Stimulated activated CD8-positive, alpha-beta memory T cell treated with anti-CD3 and anti-CD28 coated beads, Interleukin-12 subunit alpha, Interleukin-12 subunit beta, amount 100 ng/mL, for 4 hours (primary cell): ENCODE results near the gene SMIM33.
"Not testable (repeated sequence)": the region's sequence is repeated elsewhere in the genome, so short reads cannot be mapped to it uniquely, and the experiment has no call there.

Experiments used
- DNase-seq: peaks from one replicate; pipeline ENCODE4 v3.0.0-alpha.2; 2020; ENCODE audit warnings: low read depth

The SMIM33 gene

DNA sequence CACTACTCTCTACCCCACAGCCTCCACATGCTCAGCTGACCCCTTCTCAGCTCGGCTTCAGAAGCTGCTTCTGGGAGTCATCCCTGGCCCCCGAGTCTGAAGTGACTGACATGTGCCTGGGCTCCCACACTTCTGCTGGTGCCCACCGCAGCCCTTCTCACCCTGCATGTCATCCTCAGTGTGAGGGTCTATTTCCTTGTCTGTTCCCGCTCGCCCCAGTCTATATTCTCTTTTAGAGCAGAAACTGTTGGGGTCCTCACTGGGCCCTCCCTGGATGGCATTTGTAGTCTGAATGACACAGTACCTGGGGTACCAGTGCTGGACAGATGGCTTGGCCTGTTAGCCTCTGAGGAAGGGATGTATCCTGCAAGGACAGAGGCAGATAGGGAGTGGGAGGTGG is 13.6 kb upstream of the SMIM33 start:
- no peak for DNase-seq

DNA sequence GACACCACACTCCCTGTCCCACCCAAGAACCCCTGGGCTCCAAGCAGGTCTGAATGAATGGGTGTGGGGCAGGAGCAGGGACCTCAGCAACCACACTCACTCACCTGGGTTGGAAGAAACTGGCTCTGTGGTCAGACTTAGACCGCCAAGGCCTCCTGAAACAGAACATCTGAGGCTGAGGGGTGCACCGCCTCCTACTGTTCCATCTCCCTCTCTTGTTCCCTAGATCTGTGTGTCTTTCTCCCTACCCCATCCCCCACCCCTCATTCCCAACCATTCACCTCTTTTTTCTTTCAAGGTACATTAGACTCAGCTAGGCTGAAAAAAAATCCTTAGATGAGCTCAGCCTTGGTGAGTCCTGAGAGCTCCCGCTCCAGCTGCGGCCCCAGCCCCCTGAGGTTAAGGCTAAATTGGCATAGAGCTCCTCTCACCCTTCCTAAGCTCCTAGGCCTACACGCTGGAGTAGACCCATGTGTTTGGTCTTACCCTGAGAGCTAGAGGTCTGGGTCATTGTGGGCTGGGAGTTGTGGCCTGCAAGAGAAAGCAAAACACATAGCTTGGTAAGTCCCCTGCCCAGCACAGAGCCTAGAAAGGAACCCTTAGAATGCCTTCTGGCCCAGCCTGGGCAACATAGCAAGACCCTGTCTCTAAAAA is 13.0 kb upstream of the SMIM33 start:
- DNase-seq: no peak

DNA sequence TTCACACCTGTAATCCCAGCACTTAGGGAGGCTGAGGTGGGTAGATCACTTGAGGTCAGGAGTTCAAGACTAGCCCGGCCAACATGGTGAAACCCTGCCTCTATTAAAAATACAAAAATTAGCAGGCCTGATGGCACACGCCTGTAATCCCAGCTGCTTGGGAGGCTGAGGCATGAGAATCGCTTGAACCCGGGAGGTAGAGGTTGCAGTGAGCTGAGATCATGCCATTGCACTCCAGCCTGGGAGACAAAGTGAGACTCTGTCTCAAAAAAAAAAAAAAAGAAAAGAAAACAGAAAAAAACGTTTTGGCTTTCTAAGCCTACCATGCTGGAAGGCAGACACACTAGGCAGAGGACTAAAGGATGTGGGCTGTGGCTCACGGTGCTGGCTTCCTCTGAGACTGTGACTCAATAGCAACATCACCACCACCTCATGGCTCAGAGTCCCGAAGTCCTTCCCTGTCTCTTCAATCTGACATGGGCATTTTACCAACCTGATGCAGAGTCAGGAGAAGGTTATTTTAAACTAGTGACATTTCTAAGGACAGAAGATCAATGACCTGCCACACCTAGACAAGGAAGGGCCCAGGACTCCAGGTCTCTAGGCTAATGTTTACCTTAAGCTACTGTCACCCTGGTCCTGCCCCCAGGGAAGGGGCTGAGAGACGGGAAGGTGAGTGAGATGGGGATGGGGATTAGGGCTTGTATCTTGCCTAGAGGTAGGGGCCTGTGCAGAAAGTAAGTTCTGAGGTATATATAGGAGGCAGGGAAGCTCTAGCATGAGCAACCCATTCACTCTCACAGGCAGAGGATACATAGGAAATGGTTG is 12.0 kb upstream of the SMIM33 start:
- DNase-seq: peak; percentile 48

DNA sequence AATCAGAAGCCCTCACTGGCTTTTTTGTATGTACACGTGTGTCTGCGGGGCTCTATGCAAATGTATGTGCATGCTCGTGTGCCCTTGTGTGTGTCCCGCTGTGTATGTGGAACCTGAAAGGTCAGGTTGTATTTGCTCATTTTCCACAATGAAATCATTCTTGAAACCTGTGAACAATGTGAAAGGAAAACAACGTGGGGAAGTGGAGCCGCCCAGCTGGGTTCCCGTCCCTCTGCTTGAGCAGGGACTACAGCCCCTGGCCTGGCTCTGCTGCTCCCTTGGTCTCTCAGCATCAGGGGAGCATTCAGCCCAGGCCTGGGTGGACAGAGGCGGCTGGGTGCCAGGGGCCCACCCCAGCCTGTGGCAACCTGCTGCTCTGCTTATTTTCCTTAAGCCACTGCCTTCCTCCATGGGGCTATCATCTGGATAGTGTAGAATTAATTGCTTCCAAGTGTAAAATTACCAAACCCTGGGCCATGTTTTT is 11.3 kb upstream of the SMIM33 start:
- DNase-seq: no peak

DNA sequence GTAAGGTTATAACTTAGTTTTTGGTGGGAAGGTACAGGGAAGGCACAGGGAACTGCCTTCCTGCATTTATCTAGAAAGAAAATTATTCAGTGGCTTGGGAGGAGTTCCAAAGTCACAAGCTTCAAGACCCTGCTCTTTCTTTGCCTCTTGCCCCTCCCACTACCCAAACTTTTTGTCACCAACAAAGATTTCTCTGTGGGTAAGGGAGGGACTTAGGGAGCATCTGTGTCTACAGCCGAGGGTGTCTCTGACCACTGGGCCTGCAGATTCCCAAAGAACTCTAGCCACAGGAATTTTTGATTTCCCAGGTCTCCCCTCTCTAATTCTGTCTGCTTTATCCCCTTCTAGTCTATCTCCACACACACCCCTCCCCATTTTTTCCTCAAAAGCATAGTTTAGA is 10.3 kb upstream of the SMIM33 start:
- DNase-seq: no peak

GRCh38 chr5:139461176-139461575 is 9.6 kb upstream of the SMIM33 start:
- DNase-seq: no peak

GRCh38 chr5:139461698-139462097 is 9.1 kb upstream of the SMIM33 start:
- no peak for DNase-seq

- DNase-seq: no peak
Observed at GRCh38 chr5:139462586-139463276, 8.1 kb upstream of the SMIM33 start, which contains the start of gene ECSCR. ECSCR (minus strand) TSS chr5:139462743; CDS start chr5:139462670, 73 bp downstream.

- DNase-seq: no peak
Observed at GRCh38 chr5:139468421-139468931, 2.3 kb upstream of the SMIM33 start.

DNA sequence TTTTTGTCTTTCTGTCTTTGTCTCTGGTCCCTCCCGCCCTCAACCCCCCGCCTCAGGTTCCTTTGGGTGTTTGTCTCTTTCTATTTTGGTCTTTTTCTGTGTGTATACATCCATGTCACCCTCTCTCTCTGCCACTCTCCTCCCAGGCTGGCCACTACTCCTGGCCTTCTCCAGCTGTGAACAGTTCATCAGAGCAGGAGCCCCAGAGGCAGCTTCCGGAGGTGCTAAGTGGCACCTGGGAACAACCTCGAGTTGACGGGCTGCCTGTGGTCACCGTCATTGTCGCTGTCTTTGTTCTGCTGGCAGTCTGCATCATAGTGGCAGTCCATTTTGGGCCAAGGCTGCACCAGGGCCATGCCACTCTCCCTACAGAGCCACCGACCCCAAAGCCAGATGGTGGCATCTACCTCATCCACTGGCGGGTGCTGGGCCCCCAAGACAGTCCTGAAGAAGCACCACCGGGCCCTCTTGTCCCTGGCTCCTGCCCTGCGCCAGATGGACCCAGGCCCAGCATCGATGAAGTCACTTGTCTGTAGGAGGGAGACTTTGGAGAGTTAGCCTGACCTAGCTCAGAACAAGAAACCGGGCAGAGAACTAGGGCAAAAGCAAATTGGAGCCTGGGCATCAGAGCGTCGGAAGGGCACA is 1.7 kb downstream of the SMIM33 start:
- DNase-seq: no peak

GRCh38 chr5:139473105-139473504 is 2.3 kb downstream of the SMIM33 start:
- no peak for DNase-seq

DNA sequence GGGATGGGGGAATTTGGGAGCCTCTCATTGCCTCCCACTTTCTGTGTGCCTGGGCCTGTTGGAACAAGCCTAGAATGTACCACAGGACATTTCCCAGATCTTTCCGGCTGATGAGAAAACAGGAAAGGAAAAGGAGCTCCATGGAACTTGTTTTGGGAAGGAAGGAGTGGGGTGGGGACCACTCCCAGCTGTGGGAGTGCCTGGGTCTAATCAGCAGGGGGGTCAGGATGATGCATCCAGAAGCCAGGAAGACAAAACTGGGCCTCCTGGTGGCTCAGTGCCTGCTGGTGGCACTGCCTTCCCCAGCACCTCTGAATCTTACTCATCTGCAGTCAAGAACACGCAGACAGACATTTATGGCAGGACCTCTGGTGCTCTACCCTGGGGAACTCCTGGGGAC is 2.8 kb downstream of the SMIM33 start:
- no peak for DNase-seq

GRCh38 chr5:139474890-139475791 is 4.3 kb downstream of the SMIM33 start:
- DNase-seq: no peak

DNA sequence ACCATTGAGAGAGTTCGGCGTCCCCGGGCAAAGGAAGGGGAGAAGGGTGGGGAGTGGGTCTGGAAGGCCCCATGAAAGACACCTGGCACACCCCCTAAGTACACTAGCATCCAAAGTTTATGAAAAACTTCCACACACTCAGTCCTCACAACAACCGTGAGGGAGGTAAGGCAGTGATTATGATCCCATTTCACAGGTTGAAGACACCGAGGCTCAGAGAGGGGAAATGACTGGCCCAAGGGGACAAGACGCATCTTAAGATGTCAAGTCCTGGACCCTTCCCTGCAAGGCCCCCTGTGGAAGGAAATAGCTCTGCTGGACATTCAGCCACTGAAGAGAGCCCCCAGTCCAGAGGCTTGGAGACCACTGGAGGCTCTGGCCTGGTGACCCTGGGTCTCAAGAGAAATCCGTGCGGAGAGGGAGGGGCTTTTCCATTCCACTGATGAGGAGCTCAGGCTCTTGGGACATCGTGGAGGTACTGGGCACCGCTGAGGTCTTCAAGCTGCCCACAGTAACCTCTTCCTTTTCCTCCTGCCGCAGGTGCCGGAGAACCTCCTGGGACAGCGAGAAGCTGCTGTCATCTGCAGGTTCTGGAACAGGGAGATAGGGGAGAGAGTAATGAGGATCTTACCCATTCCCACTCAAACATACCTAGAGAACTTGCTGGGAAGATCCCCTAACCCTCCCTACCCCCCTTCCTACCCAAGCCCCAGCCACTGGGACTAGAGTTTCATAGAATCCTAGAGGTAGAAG is 5.2 kb downstream of the SMIM33 start:
- DNase-seq: no peak

DNA sequence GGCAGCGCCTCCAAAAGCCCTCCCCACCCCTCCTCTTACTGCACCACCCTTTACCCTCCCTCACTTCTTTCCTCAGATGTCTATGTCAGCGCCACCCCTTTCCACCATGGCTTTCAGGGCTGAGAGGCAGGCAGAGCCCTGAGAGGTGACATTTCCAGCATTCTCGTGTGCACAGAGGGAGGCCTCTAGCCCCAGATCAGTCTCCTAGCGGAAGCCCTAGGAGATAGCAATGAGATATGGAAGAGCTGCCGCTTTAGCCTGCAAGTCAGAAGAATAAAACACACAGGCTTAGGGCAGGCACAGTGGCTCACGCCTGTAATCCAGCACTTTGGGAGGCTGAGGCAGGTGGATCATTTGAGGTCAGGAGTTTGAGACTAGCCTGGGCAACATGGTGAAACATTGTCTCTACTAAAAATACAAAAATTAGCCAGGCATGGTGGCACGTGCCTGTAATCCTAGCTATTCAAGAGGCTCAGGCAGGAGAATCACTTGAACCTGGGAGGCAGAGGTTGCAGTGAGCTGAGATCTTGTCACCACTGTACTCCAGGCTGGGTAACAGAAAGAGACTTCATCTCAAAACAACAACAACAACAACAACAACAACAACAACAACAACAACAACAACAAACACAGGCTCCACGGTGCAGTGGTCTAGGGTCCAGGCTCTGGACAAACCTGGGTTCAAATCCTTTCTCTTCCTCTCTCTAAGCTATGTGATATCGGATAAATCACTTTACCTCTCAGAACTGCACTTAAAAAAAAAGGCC is 8.0 kb downstream of the SMIM33 start:
- not testable (repeated sequence) for DNase-seq

DNA sequence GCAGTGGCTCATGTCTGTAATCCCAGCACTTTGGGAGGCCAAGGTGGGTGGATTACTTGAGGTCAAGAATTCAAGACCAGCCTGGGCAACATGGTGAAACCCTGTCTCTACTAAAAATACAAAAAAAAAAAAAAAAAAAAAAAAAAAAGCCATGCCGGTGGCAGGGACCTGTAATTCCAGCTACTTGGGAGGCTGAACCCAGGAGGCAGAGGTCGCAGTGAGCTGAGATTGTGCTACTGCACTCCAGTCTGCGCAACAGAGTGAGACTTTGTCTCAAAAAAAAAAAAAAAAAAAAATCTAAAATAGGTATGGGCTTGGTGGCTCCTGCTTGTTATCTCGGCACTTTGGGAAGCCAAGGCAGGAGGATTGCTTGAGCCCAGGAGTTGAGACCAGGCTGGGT is 8.9 kb downstream of the SMIM33 start:
- DNase-seq: not testable (repeated sequence)

GRCh38 chr5:139481122-139481533 is 10.3 kb downstream of the SMIM33 start:
- no peak for DNase-seq

DNA sequence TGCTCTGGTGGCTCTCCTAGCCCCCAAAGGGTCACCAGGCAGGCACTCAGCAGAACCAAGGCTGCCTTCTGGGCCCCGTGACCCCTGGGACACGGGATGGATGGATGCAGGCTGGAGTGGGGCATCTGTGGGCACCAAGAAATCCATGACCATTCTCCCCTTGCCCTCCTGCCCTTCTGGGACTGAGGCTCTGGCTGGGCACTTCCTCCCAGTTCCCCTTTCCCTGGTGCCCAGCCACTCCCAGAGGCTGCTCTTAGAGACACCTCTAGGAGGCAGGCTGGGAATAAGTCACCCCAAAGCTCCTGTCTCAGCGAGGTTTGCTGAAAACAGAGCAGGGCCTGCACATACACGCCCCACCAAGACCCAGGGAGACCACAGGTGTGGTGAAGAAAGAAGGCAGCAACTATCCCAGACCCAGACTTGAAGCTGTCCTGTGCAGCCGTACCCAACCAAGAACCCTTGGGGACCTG is 10.8 kb downstream of the SMIM33 start:
- DNase-seq: no peak
